Endodermal cell (in vitro differentiated cells): Measurements from ENCODE around the gene EPHA2. TPM values are rescaled to one million over a fixed set of nuclear protein-coding genes. Genes with fewer than 3 reads are reported as not detected.
A peak's percentile ranks its signal among the peaks of the same experiment; 100 is the strongest.

Source experiments
- DNase-seq: peaks from one replicate; pipeline ENCODE4 v3.0.0-alpha.2; 2017
- H3K27ac ChIP-seq: 2 replicates; pipeline ENCODE4 v1.5.1; 2013; ENCODE audit warnings: mild to moderate bottlenecking, low read depth, low read length, moderate library complexity
- H3K27me3 ChIP-seq: 2 replicates; pipeline ENCODE4 v1.6.1; 2013; ENCODE audit warnings: mild to moderate bottlenecking, low read length, moderate library complexity; ENCODE audit not compliant: insufficient read depth, control insufficient read depth, poor library complexity, severe bottlenecking
- H3K36me3 ChIP-seq: 2 replicates; pipeline ENCODE4 v1.7.0; 2013; ENCODE audit warnings: mild to moderate bottlenecking, low read length, moderate library complexity; ENCODE audit not compliant: control insufficient read depth, insufficient read depth
- H3K4me1 ChIP-seq: one replicate; pipeline ENCODE4 v1.7.0; 2013; ENCODE audit warnings: low read length; ENCODE audit not compliant: control insufficient read depth, insufficient read depth
- H3K4me3 ChIP-seq: 2 replicates; pipeline ENCODE4 v1.5.1; 2013; ENCODE audit warnings: mild to moderate bottlenecking, low read length, moderate library complexity
- H3K9ac ChIP-seq: 2 replicates; pipeline ENCODE4 v1.6.1; 2013; ENCODE audit warnings: mild to moderate bottlenecking, low read length, moderate library complexity; ENCODE audit not compliant: poor library complexity, severe bottlenecking; ENCODE audit errors: extremely low read depth
- H3K9me3 ChIP-seq: 2 replicates; pipeline ENCODE4 v1.6.1; 2013; ENCODE audit warnings: mild to moderate bottlenecking, low read length, moderate library complexity; ENCODE audit not compliant: control insufficient read depth
- H3K27ac Mint-ChIP-seq: 2 replicates; pipeline ENCODE4 v1.8.0; 2020; ENCODE audit warnings: mixed read lengths
- H3K27me3 Mint-ChIP-seq: 2 replicates; pipeline ENCODE4 v1.8.0; 2021; ENCODE audit warnings: mild to moderate bottlenecking, mixed read lengths; ENCODE audit not compliant: insufficient read depth
- H3K36me3 Mint-ChIP-seq: 2 replicates; pipeline ENCODE4 v1.8.0; 2020; ENCODE audit warnings: low read depth, mixed read lengths
- H3K4me1 Mint-ChIP-seq: 2 replicates; pipeline ENCODE4 v1.8.0; 2020; ENCODE audit warnings: mixed read lengths
- H3K4me3 Mint-ChIP-seq: 2 replicates; pipeline ENCODE4 v1.8.0; 2020; ENCODE audit warnings: mild to moderate bottlenecking, moderate library complexity, mixed read lengths
- H3K9me3 Mint-ChIP-seq: 2 replicates; pipeline ENCODE4 v1.8.0; 2020; ENCODE audit warnings: mild to moderate bottlenecking, mixed read lengths
- WGBS, 2 experiments: methylation state at CpG; one replicate each; pipeline versions ENCODE4 v1.1.5 to v1.1.7; 2013; ENCODE audit warnings: missing lambda C conversion rate in 2 of 2, mixed read lengths in 1 of 2; ENCODE audit not compliant: insufficient coverage in 1 of 2, insufficient read length in 1 of 2; 5-methylcytosine and 5-hydroxymethylcytosine counted together
- total RNA-seq, 2 donors: library from RNA; stranded (reverse); fragmentation: NEBNext Ultra II Directional in 1 of 2; extraction: Animal tissue kit (Norgen Biotek cat#: 25700) in 1 of 2; gene quantifications; 2 replicates in 1 of 2; 3 replicates in 1 of 2; pipeline ENCODE4 v1.2.1, GENCODE V29; 2021
- TF ChIP-seq, protein P1 (sequence below): fragments of 200-600 bp; sonication (generic); conservative IDR thresholded peaks from 2 replicates; pipeline ENCODE4 v1.5.0; 2021; ENCODE audit warnings: antibody characterized with exemption, mild to moderate bottlenecking

EPHA2 gene
- total RNA-seq, 2 donors from 2014 or later = 56.5 to 64.3 TPM

DNA sequence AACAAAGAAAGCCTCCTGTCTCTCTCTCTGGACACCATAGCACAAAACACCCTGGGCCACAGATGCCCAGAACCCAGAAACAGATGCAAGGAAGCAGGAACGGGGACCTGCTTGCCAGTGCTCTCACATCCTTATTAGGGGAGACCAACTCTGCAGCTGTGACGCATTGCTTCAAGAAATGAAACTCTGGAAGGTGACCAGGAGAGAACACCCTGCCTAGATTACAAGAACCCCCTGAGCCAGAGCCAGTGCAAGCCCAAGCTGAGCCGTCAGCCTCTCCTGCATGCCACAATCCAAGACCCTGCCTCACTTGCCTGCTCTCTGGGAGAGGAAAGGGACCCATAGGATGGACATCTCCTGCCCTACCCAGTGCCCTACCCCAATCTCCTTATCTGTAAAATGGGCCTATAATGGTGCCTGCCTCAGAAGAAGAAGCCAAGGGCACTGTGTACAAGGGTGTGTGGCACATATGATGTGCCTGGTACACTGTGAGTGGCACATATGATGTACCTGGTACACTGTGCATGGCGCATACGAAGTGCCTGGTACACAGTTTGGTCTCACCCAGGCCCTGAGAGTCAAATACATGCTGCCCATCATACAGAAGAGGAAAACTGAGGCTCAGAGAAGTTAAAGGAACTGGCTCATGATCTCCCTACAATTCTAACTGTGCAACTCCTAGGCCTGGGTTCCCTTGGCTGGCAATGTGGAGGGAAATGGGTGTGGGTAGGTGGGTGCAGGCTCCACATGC lies 65.6 kb downstream of the EPHA2 start:
- no peak overlapping the region for H3K4me3 ChIP-seq
- no peak overlapping the region for H3K27ac ChIP-seq
- H3K4me1 Mint-ChIP-seq = peaks cover 13% of the 10 kb centered on the region
- no peaks in the 10 kb centered on the region for H3K36me3 ChIP-seq
- H3K9me3 ChIP-seq = no peaks in the 10 kb centered on the region
- H3K4me3 Mint-ChIP-seq = no peak overlapping the region
- no peak for DNase-seq
- TF ChIP-seq, protein P1, sequence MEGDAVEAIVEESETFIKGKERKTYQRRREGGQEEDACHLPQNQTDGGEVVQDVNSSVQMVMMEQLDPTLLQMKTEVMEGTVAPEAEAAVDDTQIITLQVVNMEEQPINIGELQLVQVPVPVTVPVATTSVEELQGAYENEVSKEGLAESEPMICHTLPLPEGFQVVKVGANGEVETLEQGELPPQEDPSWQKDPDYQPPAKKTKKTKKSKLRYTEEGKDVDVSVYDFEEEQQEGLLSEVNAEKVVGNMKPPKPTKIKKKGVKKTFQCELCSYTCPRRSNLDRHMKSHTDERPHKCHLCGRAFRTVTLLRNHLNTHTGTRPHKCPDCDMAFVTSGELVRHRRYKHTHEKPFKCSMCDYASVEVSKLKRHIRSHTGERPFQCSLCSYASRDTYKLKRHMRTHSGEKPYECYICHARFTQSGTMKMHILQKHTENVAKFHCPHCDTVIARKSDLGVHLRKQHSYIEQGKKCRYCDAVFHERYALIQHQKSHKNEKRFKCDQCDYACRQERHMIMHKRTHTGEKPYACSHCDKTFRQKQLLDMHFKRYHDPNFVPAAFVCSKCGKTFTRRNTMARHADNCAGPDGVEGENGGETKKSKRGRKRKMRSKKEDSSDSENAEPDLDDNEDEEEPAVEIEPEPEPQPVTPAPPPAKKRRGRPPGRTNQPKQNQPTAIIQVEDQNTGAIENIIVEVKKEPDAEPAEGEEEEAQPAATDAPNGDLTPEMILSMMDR = no peak
- H3K27ac Mint-ChIP-seq = no peak overlapping the region
- H3K9ac ChIP-seq = no peak overlapping the region
- WGBS, 2 experiments = 95 to 98% methylated on average over 5 of the region's 5 CpGs
- H3K4me1 ChIP-seq = peaks cover 6% of the 10 kb centered on the region
- no peaks in the 10 kb centered on the region for H3K27me3 ChIP-seq
- no peaks in the 10 kb centered on the region for H3K9me3 Mint-ChIP-seq
- no peaks in the 10 kb centered on the region for H3K36me3 Mint-ChIP-seq
- H3K27me3 Mint-ChIP-seq = no peaks in the 10 kb centered on the region

DNA sequence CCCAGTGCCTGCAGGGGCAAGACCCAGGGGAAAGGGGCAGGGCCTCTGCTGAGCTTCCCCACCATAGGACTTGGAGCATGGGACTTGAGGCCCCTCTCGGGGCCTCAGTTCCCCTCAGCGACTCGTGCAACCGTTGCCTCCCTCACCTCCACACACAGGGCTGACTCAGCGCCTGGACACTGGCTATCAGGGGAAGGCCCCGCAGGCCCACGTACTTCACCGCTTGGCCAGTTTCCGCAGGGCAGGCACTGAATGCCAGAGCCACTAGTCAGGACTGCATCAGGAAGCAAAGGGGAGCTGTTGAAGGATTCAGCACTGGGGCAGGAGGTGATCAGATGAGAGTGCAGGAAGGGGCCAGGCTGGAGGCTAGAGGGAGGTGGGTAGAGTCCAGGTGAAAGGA lies 66.9 kb downstream of the EPHA2 start:
- no peak overlapping the region for H3K4me3 Mint-ChIP-seq
- no peak overlapping the region for H3K9ac ChIP-seq
- H3K4me1 ChIP-seq = peaks cover 6% of the 10 kb centered on the region

DNA sequence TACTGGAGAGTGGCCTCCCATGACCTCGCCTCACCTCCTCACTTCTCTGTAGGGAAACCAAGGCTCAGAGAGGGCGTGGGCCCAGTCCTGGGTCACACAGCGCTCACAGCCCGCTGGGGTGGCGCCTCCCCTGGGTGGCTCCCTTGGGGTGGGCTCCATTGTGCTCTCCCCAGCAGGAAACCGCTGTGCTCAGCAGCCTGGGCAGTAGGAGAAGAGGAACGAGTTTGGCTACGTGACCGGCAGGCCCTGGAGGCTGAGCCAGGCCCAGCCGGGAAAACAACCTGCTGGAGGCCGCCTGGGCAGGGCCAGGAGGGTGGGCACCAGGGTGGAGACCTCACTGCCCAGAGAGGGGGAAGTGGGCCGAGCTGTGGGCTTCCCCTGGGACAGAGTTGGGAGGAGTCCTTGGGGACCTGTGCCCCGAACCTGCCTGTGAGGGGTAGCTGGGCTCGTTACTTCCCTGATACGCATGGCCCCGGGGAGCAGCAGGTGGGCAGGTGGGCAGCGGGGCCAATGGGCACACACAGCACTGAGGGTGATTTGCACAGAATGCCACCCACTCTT lies 67.4 kb downstream of the EPHA2 start:
- H3K4me3 Mint-ChIP-seq = no peak overlapping the region
- H3K4me3 ChIP-seq = no peak overlapping the region
- peak; percentile 44 for DNase-seq
- WGBS, 2 experiments = 89 to 93% methylated on average over 9 to 17 of the region's 17 CpGs
- no peaks in the 10 kb centered on the region for H3K36me3 Mint-ChIP-seq
- no peaks in the 10 kb centered on the region for H3K9me3 ChIP-seq
- no peaks in the 10 kb centered on the region for H3K27me3 ChIP-seq
- peaks cover 6% of the 10 kb centered on the region for H3K4me1 Mint-ChIP-seq
- TF ChIP-seq, protein P1 = no peak
- no peaks in the 10 kb centered on the region for H3K27me3 Mint-ChIP-seq
- H3K9ac ChIP-seq = no peak overlapping the region
- H3K4me1 ChIP-seq = peaks cover 6% of the 10 kb centered on the region
- H3K27ac Mint-ChIP-seq = no peak overlapping the region
- no peaks in the 10 kb centered on the region for H3K36me3 ChIP-seq
- H3K27ac ChIP-seq = no peak overlapping the region
- H3K9me3 Mint-ChIP-seq = no peaks in the 10 kb centered on the region

More for the DNA sequence above, 66.9 kb downstream of the EPHA2 start:
- Mint-ChIP-seq H3K36me3 (no peaks in the 10 kb centered on the region), H3K9me3 (no peaks in the 10 kb centered on the region), H3K27me3 (no peaks in the 10 kb centered on the region), H3K4me1 (peaks cover 12% of the 10 kb centered on the region), H3K27ac (no peak overlapping the region)
- DNase-seq = peak; percentile 54
- TF ChIP-seq, protein P1 = no peak
- Histone ChIP-seq H3K4me3 (no peak overlapping the region), H3K27me3 (no peaks in the 10 kb centered on the region), H3K36me3 (no peaks in the 10 kb centered on the region), H3K27ac (no peak overlapping the region), H3K9me3 (no peaks in the 10 kb centered on the region)
- WGBS, 2 experiments = 88 to 96% methylated on average over 4 to 9 of the region's 9 CpGs
